SK-N-SH (cell line): ENCODE measurements around the gene SEMA3B. TPM values are rescaled to one million over a fixed set of nuclear protein-coding genes. Genes with fewer than 3 reads are reported as not detected.
A peak's percentile ranks its signal among the peaks of the same experiment; 100 is the strongest.

Experiments
- CTCF ChIA-PET: fragments of 300-600, 350-600 bp; formaldehyde crosslinking; extraction: SDS; loops from one replicate; lab custom pipeline; 2021; lab: Yijun Ruan, JAX
- POLR2A ChIA-PET: fragments of 350-600 bp; sonication (Branson Sonifier 250); formaldehyde crosslinking; extraction: SDS; loops from one replicate; lab custom pipeline; 2020; ENCODE audit warnings: antibody characterized with exemption, inconsistent platforms; lab: Yijun Ruan, JAX
- DNase-seq: peaks from one replicate; pipeline ENCODE4 v3.0.0; 2012
- H2AFZ ChIP-seq: fragments of 200-600 bp; sonication (generic); 2 replicates; pipeline ENCODE4 v1.8.1; 2016; ENCODE audit warnings: antibody characterized with exemption, mild to moderate bottlenecking, low read depth
- H3F3A ChIP-seq: fragments of 200-600 bp; sonication (generic); replicated peaks from 2 replicates; pipeline ENCODE3; 2016; ENCODE audit warnings: antibody characterized with exemption, mild to moderate bottlenecking; ENCODE audit not compliant: insufficient read depth
- H3K27ac ChIP-seq, 2 experiments: fragments of 200-500 bp in 1 of 2; fragments of 200-600 bp in 1 of 2; sonication (Bioruptor generic) in 1 of 2; sonication (generic), shearing (Covaris generic) in 1 of 2; 2 replicates each; pipeline versions ENCODE4 v1.5.1 to v1.6.1; 2014 to 2016; ENCODE audit warnings: low read depth in 2 of 2, inconsistent platforms in 1 of 2, low read length in 1 of 2, mild to moderate bottlenecking in 1 of 2, mixed read lengths in 1 of 2
- H3K27me3 ChIP-seq: fragments of 200-600 bp; sonication (generic), shearing (Covaris generic); 2 replicates; pipeline ENCODE4 v1.6.1; 2016; ENCODE audit warnings: mixed run types; ENCODE audit not compliant: insufficient read depth
- H3K36me3 ChIP-seq, 2 experiments: fragments of 200-500 bp in 1 of 2; fragments of 200-600 bp in 1 of 2; sonication (Bioruptor generic) in 1 of 2; sonication (generic) in 1 of 2; replicated peaks in 1 of 2; 2 replicates each; pipeline versions ENCODE3 to v1.5.1; 2014 to 2016; ENCODE audit warnings: low read length in 1 of 2, mild to moderate bottlenecking in 1 of 2; ENCODE audit not compliant: insufficient read depth in 2 of 2, control insufficient read depth in 1 of 2
- H3K4me1 ChIP-seq, 2 experiments: fragments of 200-500 bp in 1 of 2; fragments of 200-600 bp in 1 of 2; sonication (Bioruptor generic) in 1 of 2; sonication (generic), shearing (Covaris generic) in 1 of 2; 2 replicates each; pipeline versions ENCODE4 v1.5.1 to v1.6.1; 2014 to 2016; ENCODE audit warnings: low read depth in 1 of 2, low read length in 1 of 2, mixed run types in 1 of 2; ENCODE audit not compliant: insufficient read depth in 2 of 2, control insufficient read depth in 1 of 2
- H3K4me2 ChIP-seq: fragments of 200-600 bp; sonication (generic), shearing (Covaris generic); 2 replicates; pipeline ENCODE4 v1.6.1; 2017; ENCODE audit warnings: mixed run types
- H3K4me3 ChIP-seq, 2 experiments: fragments of 200-500 bp in 1 of 2; fragments of 200-600 bp in 1 of 2; sonication (Bioruptor generic) in 1 of 2; sonication (generic), shearing (Covaris generic) in 1 of 2; 2 replicates each; pipeline versions ENCODE4 v1.5.1 to v1.8.1; 2014 to 2016; ENCODE audit warnings: low read depth in 2 of 2, inconsistent platforms in 1 of 2, low read length in 1 of 2, mild to moderate bottlenecking in 1 of 2, mixed read lengths in 1 of 2, moderate library complexity in 1 of 2
- H3K79me2 ChIP-seq: fragments of 200-600 bp; sonication (generic); 2 replicates; pipeline ENCODE4 v1.8.1; 2017; ENCODE audit warnings: mild to moderate bottlenecking; ENCODE audit not compliant: insufficient read depth
- H3K9ac ChIP-seq: fragments of 200-600 bp; sonication (generic); 2 replicates; pipeline ENCODE4 v1.6.1; 2017; ENCODE audit warnings: mixed run types
- H3K9me2 ChIP-seq: fragments of 200-600 bp; sonication (generic); 2 replicates; pipeline ENCODE4 v1.6.1; 2017; ENCODE audit warnings: mixed run types
- H3K9me3 ChIP-seq: fragments of 200-600 bp; sonication (generic); 2 replicates; pipeline ENCODE4 v1.6.1; 2017; ENCODE audit warnings: mixed run types, mild to moderate bottlenecking, moderate library complexity
- H4K20me1 ChIP-seq: fragments of 200-600 bp; sonication (generic); 2 replicates; pipeline ENCODE4 v1.6.1; 2017; ENCODE audit warnings: mild to moderate bottlenecking, mixed run types; ENCODE audit not compliant: insufficient read depth
- CHD2 ChIP-seq: fragments of 150-350 bp; IDR thresholded peaks from 2 replicates; pipeline ENCODE4 v1.6.1; 2018; ENCODE audit warnings: low read length; ENCODE audit not compliant: partially characterized antibody
- ELF1 ChIP-seq: IDR thresholded peaks from 2 replicates; pipeline ENCODE4 v1.4.0; 2012
- FOXJ3 ChIP-seq: sonication (generic); formaldehyde crosslinking; IDR thresholded peaks from 2 replicates; pipeline ENCODE4 v1.5.1; 2020; ENCODE audit warnings: mild to moderate bottlenecking, missing genetic modification reagents
- GABPA ChIP-seq: IDR thresholded peaks from 2 replicates; pipeline ENCODE4 v1.4.0; 2012; ENCODE audit warnings: low read depth, mild to moderate bottlenecking
- IRF3 ChIP-seq: fragments of 150-350 bp; IDR thresholded peaks from 2 replicates; pipeline ENCODE4 v1.6.1; 2016; ENCODE audit warnings: mild to moderate bottlenecking, low read depth, low read length
- MAX ChIP-seq: IDR thresholded peaks from 2 replicates; pipeline ENCODE4 v1.4.0; 2012; ENCODE audit warnings: low read depth
- MXI1 ChIP-seq: IDR thresholded peaks from 2 replicates; pipeline ENCODE4 v1.6.1; 2012; ENCODE audit warnings: mild to moderate bottlenecking, low read depth, low read length, improper control_type of control experiment
- NRF1 ChIP-seq: IDR thresholded peaks from 2 replicates; pipeline ENCODE4 v1.6.1; 2012; ENCODE audit warnings: low read depth, mild to moderate bottlenecking, low read length
- PBX3 ChIP-seq: IDR thresholded peaks from 2 replicates; pipeline ENCODE4; 2012
- POLR2AphosphoS5 ChIP-seq: IDR thresholded peaks from 2 replicates; pipeline ENCODE4 v1.6.1; 2012; ENCODE audit warnings: low read depth, low read length
- RCOR1 ChIP-seq: fragments of 150-350 bp; IDR thresholded peaks from 2 replicates; pipeline ENCODE4 v1.6.1; 2017; ENCODE audit warnings: antibody characterized with exemption, low read length
- REST ChIP-seq: IDR thresholded peaks from 2 replicates; pipeline ENCODE4 v1.6.1; 2012; ENCODE audit warnings: mild to moderate bottlenecking, low read depth, low read length, moderate library complexity
- RXRA ChIP-seq: IDR thresholded peaks from 2 replicates; pipeline ENCODE4 v1.4.0; 2012; ENCODE audit warnings: low read depth, mild to moderate bottlenecking, borderline replicate concordance
- SIN3A ChIP-seq: IDR thresholded peaks from 2 replicates; pipeline ENCODE4 v1.6.1; 2012; ENCODE audit warnings: low read depth, mild to moderate bottlenecking, low read length, moderate library complexity, borderline replicate concordance
- SMC3 ChIP-seq: IDR thresholded peaks from 2 replicates; pipeline ENCODE4 v1.6.1; 2012; ENCODE audit warnings: low read depth, low read length, improper control_type of control experiment
- TEAD4 ChIP-seq: IDR thresholded peaks from 2 replicates; pipeline ENCODE4 v1.4.0; 2012; ENCODE audit warnings: mild to moderate bottlenecking, borderline replicate concordance; ENCODE audit not compliant: insufficient read depth
- YY1 ChIP-seq: IDR thresholded peaks from 2 replicates; pipeline ENCODE4 v1.4.0; 2012; ENCODE audit warnings: low read depth, mild to moderate bottlenecking
- ZBTB33 ChIP-seq: IDR thresholded peaks from 2 replicates; pipeline ENCODE4 v1.4.0; 2012; ENCODE audit warnings: low read depth, borderline replicate concordance
- WGBS: methylation state at CpG from one replicate; pipeline ENCODE4 v1.1.6; 2017; ENCODE audit warnings: low lambda C conversion rate; 5-methylcytosine and 5-hydroxymethylcytosine counted together
- polyA plus RNA-seq, 3 experiments: library from polyadenylated mRNA; depleted of rRNA; stranded (reverse); fragments of >200 nt; gene quantifications; 2 replicates each; pipeline ENCODE4 v1.2.3, GENCODE V29; 2012

Gene SEMA3B
- polyA plus RNA-seq, 1 of the 3 experiments (the other 2 are of a cell fraction) = 14.9 TPM

- TF ChIP-seq ZBTB33 = no peak
Measured at GRCh38 chr3:50290161-50290641, 21.3 kb downstream of the SEMA3B start (continued).

- Histone ChIP-seq H3K9ac (peak within 1 kb of the TSS; percentile 90), H3K27me3 (no peaks in the 10 kb centered on the region), H4K20me1 (no peaks in the 10 kb centered on the region), H3K4me1 (peaks cover 3 to 16% of the 10 kb centered on the region in 2 experiments; a peak in 2 of 4 replicates), H3K79me2 (peaks cover 20% of the 10 kb centered on the region), H3K4me3 (peak within 1 kb of the TSS; percentile 84 to 96), H3K9me3 (no peaks in the 10 kb centered on the region), H3K4me2 (peak within 1 kb of the TSS; percentile 100), H2AFZ (peak within 1 kb of the TSS; percentile 76; the same call in 1 of the 2 replicates), H3K9me2 (no peaks in the 10 kb centered on the region), H3F3A (no peaks in the 10 kb centered on the region), H3K36me3 (peaks cover 3 to 33% of the 10 kb centered on the region in 2 experiments), H3K27ac (peak within 1 kb of the TSS; percentile 69)
- WGBS = 2% methylated on average over 27 of the region's 67 CpGs
- DNase-seq = peak; percentile 95
- ChIA-PET POLR2A (interaction anchor here (0.6 to 2.0 kb wide), 4 partner anchors 29 to 1210 kb away, joined by 3 to 6 read pairs (median 3); no protein-coding TSS in a partner anchor), CTCF (interaction anchor here (0.9 to 2.2 kb wide), 10 partner anchors 18 to 98 kb away, joined by 3 to 7 read pairs (median 5); partner anchors contain the start of gene HYAL2)
- TF ChIP-seq MXI1 = peak; percentile 72
- TF ChIP-seq ELF1 = peak; percentile 57
- TF ChIP-seq REST = no peak
- TF ChIP-seq ZBTB33 = peak; percentile 90
- 0 out of 2 replicates have a peak, but pooled peaks have one; percentile 13 for TF ChIP-seq PBX3
- TF ChIP-seq POLR2AphosphoS5 = peak; percentile 86
- TF ChIP-seq MAX = peak; percentile 91
- no peak for TF ChIP-seq SMC3
- TF ChIP-seq TEAD4 = no peak
- no peak for TF ChIP-seq RXRA
- TF ChIP-seq IRF3 = no peak
- TF ChIP-seq GABPA = peak; percentile 49; the same call in 1 of the 2 replicates
- TF ChIP-seq FOXJ3 (CRISPR knock-in tag) = no peak
- peak; percentile 98 for TF ChIP-seq CHD2
- peak; percentile 55 for TF ChIP-seq NRF1
- TF ChIP-seq YY1 = peak; percentile 91
- peak; percentile 30 for TF ChIP-seq RCOR1
- TF ChIP-seq SIN3A = peak; percentile 85; the same call in 1 of the 2 replicates
Measured at GRCh38 chr3:50292159-50293078, 23.5 kb downstream of the SEMA3B start, which contains the start of gene IFRD2. Gene IFRD2 (minus strand): TSS chr3:50292429. CDS start chr3:50292274, 155 bp downstream.
